Coronary artery (tissue), 2 donors: ENCODE data around the gene RAB3IL1.

ENCODE experiments used
- DNase-seq: peaks from one replicate; pipeline ENCODE4 v3.0.0-alpha.2; 2017; ENCODE audit warnings: low spot score
- H3K27ac ChIP-seq, 2 donors: fragments of 200-600 bp; sonication (generic); one replicate each; pipeline ENCODE4 v1.5.1; 2016 to 2019
- H3K4me3 ChIP-seq: fragments of 200-600 bp; sonication (generic); 2 replicates; pipeline ENCODE4 v1.5.1; 2016; ENCODE audit warnings: mild to moderate bottlenecking, moderate library complexity
- TF ChIP-seq, protein P1 (sequence below): fragments of 200-600 bp; sonication (generic); IDR thresholded peaks from one replicate; pipeline ENCODE4 v1.5.1; 2019; ENCODE audit warnings: antibody characterized with exemption

Gene RAB3IL1

DNA sequence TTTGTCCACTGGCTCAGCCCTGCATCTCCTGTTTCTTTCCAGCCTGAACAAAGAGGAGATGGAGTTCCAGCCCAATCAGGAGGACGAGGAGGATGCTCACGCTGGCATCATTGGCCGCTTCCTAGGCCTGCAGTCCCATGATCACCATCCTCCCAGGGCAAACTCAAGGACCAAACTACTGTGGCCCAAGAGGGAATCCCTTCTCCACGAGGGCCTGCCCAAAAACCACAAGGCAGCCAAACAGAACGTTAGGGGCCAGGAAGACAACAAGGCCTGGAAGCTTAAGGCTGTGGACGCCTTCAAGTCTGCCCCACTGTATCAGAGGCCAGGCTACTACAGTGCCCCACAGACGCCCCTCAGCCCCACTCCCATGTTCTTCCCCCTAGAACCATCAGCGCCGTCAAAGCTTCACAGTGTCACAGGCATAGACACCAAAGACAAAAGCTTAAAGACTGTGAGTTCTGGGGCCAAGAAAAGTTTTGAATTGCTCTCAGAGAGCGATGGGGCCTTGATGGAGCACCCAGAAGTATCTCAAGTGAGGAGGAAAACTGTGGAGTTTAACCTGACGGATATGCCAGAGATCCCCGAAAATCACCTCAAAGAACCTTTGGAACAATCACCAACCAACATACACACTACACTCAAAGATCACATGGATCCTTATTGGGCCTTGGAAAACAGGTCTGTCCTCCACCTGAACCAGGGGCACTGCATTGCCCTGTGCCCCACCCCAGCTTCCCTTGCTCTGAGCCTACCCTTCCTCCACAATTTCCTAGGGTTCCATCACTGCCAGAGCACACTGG is 45.0 kb upstream of the RAB3IL1 start:
- DNase-seq: no peak
- peak overlapping the region; percentile 98 for H3K4me3 ChIP-seq

DNA sequence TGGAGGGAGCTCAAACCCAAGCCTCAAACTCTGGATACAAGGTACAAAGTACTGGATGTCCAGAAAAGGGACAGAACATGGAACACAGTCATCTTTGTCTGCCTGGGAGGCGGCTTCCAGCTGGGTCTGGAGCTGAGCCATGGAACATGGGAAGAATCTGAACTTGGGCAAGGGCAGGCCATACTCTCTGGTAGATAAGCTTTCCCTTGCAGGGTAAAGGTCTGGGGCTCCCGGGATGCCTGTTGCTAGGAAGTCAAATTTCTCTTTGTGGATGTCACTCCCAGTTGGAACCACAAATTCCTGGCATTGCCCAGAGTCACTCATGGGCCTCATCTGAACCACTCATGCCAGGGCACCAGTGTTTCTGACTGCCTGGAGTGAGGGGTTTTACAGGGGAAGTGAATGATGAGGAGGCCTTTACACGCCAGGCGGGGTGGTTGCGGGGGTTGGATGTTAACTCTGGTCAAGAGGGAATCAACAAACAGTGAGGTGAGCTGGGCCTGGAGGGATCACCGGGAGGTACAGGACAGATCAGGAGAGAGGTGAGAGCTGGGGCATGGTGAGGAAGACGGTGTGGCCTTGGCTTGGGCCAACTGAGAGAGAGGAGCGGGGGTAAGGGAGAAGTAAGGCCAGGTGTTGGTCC is 44.3 kb upstream of the RAB3IL1 start:
- H3K27ac ChIP-seq: peak overlapping the region; percentile 100
- TF ChIP-seq, protein P1, sequence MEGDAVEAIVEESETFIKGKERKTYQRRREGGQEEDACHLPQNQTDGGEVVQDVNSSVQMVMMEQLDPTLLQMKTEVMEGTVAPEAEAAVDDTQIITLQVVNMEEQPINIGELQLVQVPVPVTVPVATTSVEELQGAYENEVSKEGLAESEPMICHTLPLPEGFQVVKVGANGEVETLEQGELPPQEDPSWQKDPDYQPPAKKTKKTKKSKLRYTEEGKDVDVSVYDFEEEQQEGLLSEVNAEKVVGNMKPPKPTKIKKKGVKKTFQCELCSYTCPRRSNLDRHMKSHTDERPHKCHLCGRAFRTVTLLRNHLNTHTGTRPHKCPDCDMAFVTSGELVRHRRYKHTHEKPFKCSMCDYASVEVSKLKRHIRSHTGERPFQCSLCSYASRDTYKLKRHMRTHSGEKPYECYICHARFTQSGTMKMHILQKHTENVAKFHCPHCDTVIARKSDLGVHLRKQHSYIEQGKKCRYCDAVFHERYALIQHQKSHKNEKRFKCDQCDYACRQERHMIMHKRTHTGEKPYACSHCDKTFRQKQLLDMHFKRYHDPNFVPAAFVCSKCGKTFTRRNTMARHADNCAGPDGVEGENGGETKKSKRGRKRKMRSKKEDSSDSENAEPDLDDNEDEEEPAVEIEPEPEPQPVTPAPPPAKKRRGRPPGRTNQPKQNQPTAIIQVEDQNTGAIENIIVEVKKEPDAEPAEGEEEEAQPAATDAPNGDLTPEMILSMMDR: no peak
- H3K4me3 ChIP-seq: peak overlapping the region; percentile 1
- peak; percentile 88 for DNase-seq

More for the DNA sequence above, 45.0 kb upstream of the RAB3IL1 start:
- TF ChIP-seq, protein P1: no peak
- H3K27ac ChIP-seq: peak overlapping the region; percentile 100

DNA sequence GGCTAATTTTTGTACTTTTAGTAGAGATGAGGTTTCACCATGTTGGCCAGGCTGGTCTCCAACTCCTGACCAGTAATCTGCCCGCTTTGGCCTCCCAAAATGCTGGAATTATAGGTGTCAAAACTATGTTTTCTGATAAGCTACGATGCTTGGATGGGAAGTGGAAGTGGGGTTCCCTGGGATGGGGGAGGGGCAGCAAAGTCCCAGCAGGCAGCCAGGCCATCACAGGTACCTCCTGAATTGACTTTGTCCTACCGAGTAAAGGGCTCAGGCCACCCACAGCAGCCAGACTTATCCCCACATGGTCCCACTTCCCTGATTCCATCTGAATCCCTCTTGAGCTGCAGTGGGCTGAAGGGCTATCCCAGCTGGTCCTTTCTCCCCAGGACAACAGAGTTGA is 43.2 kb upstream of the RAB3IL1 start:
- TF ChIP-seq, protein P1: no peak
- no peak for DNase-seq
- Histone ChIP-seq H3K27ac (peak overlapping the region in 1 of 2 donors; percentile 100), H3K4me3 (no peak overlapping the region)

DNA sequence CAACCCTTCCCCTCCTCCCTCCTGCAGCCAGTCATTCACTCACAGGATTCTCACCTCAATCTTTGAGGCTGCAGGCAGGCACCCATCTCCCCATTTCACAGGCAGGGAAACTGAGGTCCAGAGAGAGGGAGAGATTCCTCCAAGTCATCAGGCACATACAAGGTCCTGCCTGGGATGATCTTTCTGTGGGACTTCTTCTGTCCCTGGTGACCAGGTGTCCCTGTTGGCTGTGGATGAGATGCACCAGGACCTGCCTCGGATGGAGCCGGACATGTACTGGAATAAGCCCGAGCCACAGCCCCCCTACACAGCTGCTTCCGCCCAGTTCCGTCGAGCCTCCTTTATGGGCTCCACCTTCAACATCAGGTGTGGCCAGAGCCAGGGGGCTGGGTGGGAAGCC is 42.3 kb upstream of the RAB3IL1 start:
- no peak for DNase-seq
- H3K4me3 ChIP-seq: no peak overlapping the region
- H3K27ac ChIP-seq: peak overlapping the region in 1 of 2 donors; percentile 100
- TF ChIP-seq, protein P1: no peak

DNA sequence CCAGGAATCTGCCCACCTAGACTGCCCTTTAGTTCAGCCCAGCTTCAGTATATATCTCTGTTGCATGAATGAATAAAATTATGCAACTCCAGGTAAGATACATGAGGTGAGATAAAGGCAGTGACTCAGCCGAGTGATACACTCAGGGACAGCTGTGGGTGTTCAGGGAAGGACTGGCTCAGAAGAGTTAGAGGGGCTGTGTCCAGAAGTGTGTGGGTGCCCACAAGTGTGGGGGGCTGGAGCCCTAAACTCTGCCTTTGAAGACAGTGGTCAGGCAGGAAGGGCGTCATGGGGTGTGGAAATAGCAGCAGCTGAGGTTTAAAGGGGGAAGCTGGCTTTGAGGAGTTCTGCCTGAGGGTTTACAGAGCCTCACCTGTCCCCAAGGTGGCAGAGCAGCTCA is 41.7 kb upstream of the RAB3IL1 start:
- TF ChIP-seq, protein P1: no peak
- no peak for DNase-seq
- Histone ChIP-seq H3K4me3 (no peak overlapping the region), H3K27ac (peak overlapping the region in 1 of 2 donors; percentile 100)

DNA sequence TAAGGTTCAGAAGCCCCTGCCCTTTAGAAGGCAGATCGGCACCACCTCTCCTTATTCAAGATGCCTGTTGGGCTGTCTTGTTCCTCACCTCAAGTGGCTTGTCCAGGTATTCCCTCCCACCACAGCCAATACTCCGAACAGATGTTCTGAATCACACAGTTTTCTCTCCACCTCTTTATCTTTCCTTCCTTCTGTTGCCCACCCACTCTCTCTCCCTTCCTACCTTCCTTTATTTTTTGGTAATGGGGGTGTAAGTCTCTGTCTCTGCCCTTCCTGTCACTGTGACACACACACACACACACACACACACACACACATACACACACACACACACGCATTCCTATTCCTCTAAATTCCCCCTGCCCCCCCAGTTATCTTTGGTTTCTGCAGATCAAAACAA is 41.2 kb upstream of the RAB3IL1 start:
- Histone ChIP-seq H3K4me3 (no peak overlapping the region), H3K27ac (no peak overlapping the region)
- TF ChIP-seq, protein P1: no peak
- no peak for DNase-seq
